Mucosa of stomach (tissue), 1 donor: ENCODE data around the gene ZDHHC4.

ENCODE experiments used
- H3K27me3 ChIP-seq: one replicate; pipeline ENCODE4 v1.7.0; 2013; ENCODE audit warnings: mild to moderate bottlenecking, low read length; ENCODE audit not compliant: control insufficient read depth, insufficient read depth
- H3K36me3 ChIP-seq: one replicate; pipeline ENCODE4 v1.7.0; 2013; ENCODE audit warnings: low read length; ENCODE audit not compliant: control insufficient read depth, insufficient read depth
- H3K4me1 ChIP-seq: one replicate; pipeline ENCODE4 v1.7.0; 2013; ENCODE audit warnings: mild to moderate bottlenecking, low read length; ENCODE audit not compliant: control insufficient read depth, insufficient read depth
- H3K4me3 ChIP-seq: one replicate; pipeline ENCODE4 v1.7.0; 2013; ENCODE audit warnings: low read length
- H3K9ac ChIP-seq: one replicate; pipeline ENCODE4 v1.7.0; 2013; ENCODE audit warnings: mild to moderate bottlenecking, low read length, moderate library complexity
- H3K9me3 ChIP-seq: one replicate; pipeline ENCODE4 v1.7.0; 2013; ENCODE audit warnings: mild to moderate bottlenecking, low read length, moderate library complexity; ENCODE audit not compliant: control insufficient read depth
- donor health status: Pancreatic carcinoma.

The ZDHHC4 gene

GRCh38 chr7:6616854-6617643 is 39.8 kb downstream of the ZDHHC4 start:
- Histone ChIP-seq H3K36me3 (no peaks in the 10 kb centered on the region), H3K9ac (no peak overlapping the region), H3K27me3 (peaks cover 24% of the 10 kb centered on the region), H3K4me1 (no peaks in the 10 kb centered on the region), H3K4me3 (no peak overlapping the region), H3K9me3 (no peaks in the 10 kb centered on the region)

GRCh38 chr7:6618621-6619020 is 41.4 kb downstream of the ZDHHC4 start:
- no peaks in the 10 kb centered on the region for H3K36me3 ChIP-seq
- H3K9ac ChIP-seq: no peak overlapping the region
- H3K4me1 ChIP-seq: no peaks in the 10 kb centered on the region
- no peak overlapping the region for H3K4me3 ChIP-seq
- H3K9me3 ChIP-seq: no peaks in the 10 kb centered on the region
- peaks cover 21% of the 10 kb centered on the region for H3K27me3 ChIP-seq

GRCh38 chr7:6619961-6620360 is 42.7 kb downstream of the ZDHHC4 start:
- Histone ChIP-seq H3K4me1 (no peaks in the 10 kb centered on the region), H3K4me3 (no peak overlapping the region), H3K9ac (no peak overlapping the region), H3K27me3 (peaks cover 8% of the 10 kb centered on the region), H3K36me3 (no peaks in the 10 kb centered on the region), H3K9me3 (no peaks in the 10 kb centered on the region)

GRCh38 chr7:6621195-6622133 is 44.2 kb downstream of the ZDHHC4 start:
- H3K9me3 ChIP-seq: no peaks in the 10 kb centered on the region
- H3K4me3 ChIP-seq: no peak overlapping the region
- H3K4me1 ChIP-seq: no peaks in the 10 kb centered on the region
- no peak overlapping the region for H3K9ac ChIP-seq
- H3K36me3 ChIP-seq: no peaks in the 10 kb centered on the region
- H3K27me3 ChIP-seq: no peaks in the 10 kb centered on the region

GRCh38 chr7:6622134-6622710 is 45.0 kb downstream of the ZDHHC4 start:
- H3K9me3 ChIP-seq: no peaks in the 10 kb centered on the region
- H3K4me3 ChIP-seq: no peak overlapping the region
- H3K36me3 ChIP-seq: no peaks in the 10 kb centered on the region
- no peaks in the 10 kb centered on the region for H3K27me3 ChIP-seq
- H3K9ac ChIP-seq: no peak overlapping the region
- no peaks in the 10 kb centered on the region for H3K4me1 ChIP-seq

GRCh38 chr7:6623589-6624245 is 46.5 kb downstream of the ZDHHC4 start:
- Histone ChIP-seq H3K9ac (no peak overlapping the region), H3K4me3 (no peak overlapping the region), H3K4me1 (no peaks in the 10 kb centered on the region), H3K27me3 (no peaks in the 10 kb centered on the region), H3K9me3 (no peaks in the 10 kb centered on the region), H3K36me3 (no peaks in the 10 kb centered on the region)

GRCh38 chr7:6624246-6624611 is 47.0 kb downstream of the ZDHHC4 start:
- Histone ChIP-seq H3K27me3 (no peaks in the 10 kb centered on the region), H3K9ac (no peak overlapping the region), H3K4me3 (no peak overlapping the region), H3K9me3 (no peaks in the 10 kb centered on the region), H3K36me3 (no peaks in the 10 kb centered on the region), H3K4me1 (no peaks in the 10 kb centered on the region)

GRCh38 chr7:6628045-6628444 is 50.8 kb downstream of the ZDHHC4 start:
- Histone ChIP-seq H3K9ac (no peak overlapping the region), H3K9me3 (no peaks in the 10 kb centered on the region), H3K4me1 (no peaks in the 10 kb centered on the region), H3K4me3 (no peak overlapping the region), H3K36me3 (no peaks in the 10 kb centered on the region), H3K27me3 (no peaks in the 10 kb centered on the region)

GRCh38 chr7:6630007-6630849 is 53.0 kb downstream of the ZDHHC4 start:
- Histone ChIP-seq H3K4me1 (no peaks in the 10 kb centered on the region), H3K27me3 (no peaks in the 10 kb centered on the region), H3K9ac (no peak overlapping the region), H3K4me3 (no peak overlapping the region), H3K9me3 (no peaks in the 10 kb centered on the region), H3K36me3 (no peaks in the 10 kb centered on the region)

GRCh38 chr7:6631605-6632004 is 54.4 kb downstream of the ZDHHC4 start:
- no peaks in the 10 kb centered on the region for H3K9me3 ChIP-seq
- peaks cover 4% of the 10 kb centered on the region for H3K4me1 ChIP-seq
- no peak overlapping the region for H3K4me3 ChIP-seq
- H3K27me3 ChIP-seq: no peaks in the 10 kb centered on the region
- no peaks in the 10 kb centered on the region for H3K36me3 ChIP-seq
- no peak overlapping the region for H3K9ac ChIP-seq

- Histone ChIP-seq H3K9me3 (no peaks in the 10 kb centered on the region), H3K4me1 (peaks cover 14% of the 10 kb centered on the region), H3K4me3 (no peak overlapping the region), H3K27me3 (no peaks in the 10 kb centered on the region), H3K36me3 (no peaks in the 10 kb centered on the region), H3K9ac (no peak overlapping the region)
These were observed 56.8 kb downstream of the ZDHHC4 start for GRCh38 chr7:6634021-6634420.
